SK-N-SH (cell line): Measurements from ENCODE around the gene PHLDA3. TPM values are rescaled to one million over a fixed set of nuclear protein-coding genes. Genes with fewer than 3 reads are reported as not detected.

Experiments
- CTCF ChIA-PET: fragments of 300-600, 350-600 bp; formaldehyde crosslinking; extraction: SDS; loops from one replicate; lab custom pipeline; 2021; lab: Yijun Ruan, JAX
- POLR2A ChIA-PET: fragments of 350-600 bp; sonication (Branson Sonifier 250); formaldehyde crosslinking; extraction: SDS; loops from one replicate; lab custom pipeline; 2020; ENCODE audit warnings: antibody characterized with exemption, inconsistent platforms; lab: Yijun Ruan, JAX
- DNase-seq: peaks from one replicate; pipeline ENCODE4 v3.0.0; 2012
- H2AFZ ChIP-seq: fragments of 200-600 bp; sonication (generic); 2 replicates; pipeline ENCODE4 v1.8.1; 2016; ENCODE audit warnings: antibody characterized with exemption, mild to moderate bottlenecking, low read depth
- H3F3A ChIP-seq: fragments of 200-600 bp; sonication (generic); replicated peaks from 2 replicates; pipeline ENCODE3; 2016; ENCODE audit warnings: antibody characterized with exemption, mild to moderate bottlenecking; ENCODE audit not compliant: insufficient read depth
- H3K27ac ChIP-seq, 2 experiments: fragments of 200-500 bp in 1 of 2; fragments of 200-600 bp in 1 of 2; sonication (Bioruptor generic) in 1 of 2; sonication (generic), shearing (Covaris generic) in 1 of 2; 2 replicates each; pipeline versions ENCODE4 v1.5.1 to v1.6.1; 2014 to 2016; ENCODE audit warnings: low read depth in 2 of 2, inconsistent platforms in 1 of 2, low read length in 1 of 2, mild to moderate bottlenecking in 1 of 2, mixed read lengths in 1 of 2
- H3K27me3 ChIP-seq: fragments of 200-600 bp; sonication (generic), shearing (Covaris generic); 2 replicates; pipeline ENCODE4 v1.6.1; 2016; ENCODE audit warnings: mixed run types; ENCODE audit not compliant: insufficient read depth
- H3K36me3 ChIP-seq, 2 experiments: fragments of 200-500 bp in 1 of 2; fragments of 200-600 bp in 1 of 2; sonication (Bioruptor generic) in 1 of 2; sonication (generic) in 1 of 2; replicated peaks in 1 of 2; 2 replicates each; pipeline versions ENCODE3 to v1.5.1; 2014 to 2016; ENCODE audit warnings: low read length in 1 of 2, mild to moderate bottlenecking in 1 of 2; ENCODE audit not compliant: insufficient read depth in 2 of 2, control insufficient read depth in 1 of 2
- H3K4me1 ChIP-seq, 2 experiments: fragments of 200-500 bp in 1 of 2; fragments of 200-600 bp in 1 of 2; sonication (Bioruptor generic) in 1 of 2; sonication (generic), shearing (Covaris generic) in 1 of 2; 2 replicates each; pipeline versions ENCODE4 v1.5.1 to v1.6.1; 2014 to 2016; ENCODE audit warnings: low read depth in 1 of 2, low read length in 1 of 2, mixed run types in 1 of 2; ENCODE audit not compliant: insufficient read depth in 2 of 2, control insufficient read depth in 1 of 2
- H3K4me2 ChIP-seq: fragments of 200-600 bp; sonication (generic), shearing (Covaris generic); 2 replicates; pipeline ENCODE4 v1.6.1; 2017; ENCODE audit warnings: mixed run types
- H3K4me3 ChIP-seq, 2 experiments: fragments of 200-500 bp in 1 of 2; fragments of 200-600 bp in 1 of 2; sonication (Bioruptor generic) in 1 of 2; sonication (generic), shearing (Covaris generic) in 1 of 2; 2 replicates each; pipeline versions ENCODE4 v1.5.1 to v1.8.1; 2014 to 2016; ENCODE audit warnings: low read depth in 2 of 2, inconsistent platforms in 1 of 2, low read length in 1 of 2, mild to moderate bottlenecking in 1 of 2, mixed read lengths in 1 of 2, moderate library complexity in 1 of 2
- H3K79me2 ChIP-seq: fragments of 200-600 bp; sonication (generic); 2 replicates; pipeline ENCODE4 v1.8.1; 2017; ENCODE audit warnings: mild to moderate bottlenecking; ENCODE audit not compliant: insufficient read depth
- H3K9ac ChIP-seq: fragments of 200-600 bp; sonication (generic); 2 replicates; pipeline ENCODE4 v1.6.1; 2017; ENCODE audit warnings: mixed run types
- H3K9me2 ChIP-seq: fragments of 200-600 bp; sonication (generic); 2 replicates; pipeline ENCODE4 v1.6.1; 2017; ENCODE audit warnings: mixed run types
- H3K9me3 ChIP-seq: fragments of 200-600 bp; sonication (generic); 2 replicates; pipeline ENCODE4 v1.6.1; 2017; ENCODE audit warnings: mixed run types, mild to moderate bottlenecking, moderate library complexity
- H4K20me1 ChIP-seq: fragments of 200-600 bp; sonication (generic); 2 replicates; pipeline ENCODE4 v1.6.1; 2017; ENCODE audit warnings: mild to moderate bottlenecking, mixed run types; ENCODE audit not compliant: insufficient read depth
- ELF1 ChIP-seq: IDR thresholded peaks from 2 replicates; pipeline ENCODE4 v1.4.0; 2012
- EP300 ChIP-seq, 2 experiments: IDR thresholded peaks; 2 replicates each; pipeline versions ENCODE4 v1.4.0 to v1.6.1; 2012; ENCODE audit warnings: borderline replicate concordance in 1 of 2, low read depth in 1 of 2, low read length in 1 of 2
- FOSL2 ChIP-seq: IDR thresholded peaks from 2 replicates; pipeline ENCODE4 v1.4.0; 2012; ENCODE audit warnings: low read depth, mild to moderate bottlenecking, moderate library complexity, borderline replicate concordance
- GATA2 ChIP-seq: sonication (generic); formaldehyde crosslinking; IDR thresholded peaks from 2 replicates; pipeline ENCODE4 v1.5.0; 2020; ENCODE audit warnings: mild to moderate bottlenecking, missing genetic modification reagents
- MXI1 ChIP-seq: IDR thresholded peaks from 2 replicates; pipeline ENCODE4 v1.6.1; 2012; ENCODE audit warnings: mild to moderate bottlenecking, low read depth, low read length, improper control_type of control experiment
- NRF1 ChIP-seq: IDR thresholded peaks from 2 replicates; pipeline ENCODE4 v1.6.1; 2012; ENCODE audit warnings: low read depth, mild to moderate bottlenecking, low read length
- POLR2AphosphoS5 ChIP-seq: IDR thresholded peaks from 2 replicates; pipeline ENCODE4 v1.6.1; 2012; ENCODE audit warnings: low read depth, low read length
- RCOR1 ChIP-seq: fragments of 150-350 bp; IDR thresholded peaks from 2 replicates; pipeline ENCODE4 v1.6.1; 2017; ENCODE audit warnings: antibody characterized with exemption, low read length
- SMC3 ChIP-seq: IDR thresholded peaks from 2 replicates; pipeline ENCODE4 v1.6.1; 2012; ENCODE audit warnings: low read depth, low read length, improper control_type of control experiment
- TAF1 ChIP-seq: IDR thresholded peaks from 2 replicates; pipeline ENCODE4 v1.6.1; 2012; ENCODE audit warnings: low read depth, mild to moderate bottlenecking, low read length, moderate library complexity, borderline replicate concordance
- TCF12 ChIP-seq: IDR thresholded peaks from 2 replicates; pipeline ENCODE4 v1.4.0; 2012
- YY1 ChIP-seq: IDR thresholded peaks from 2 replicates; pipeline ENCODE4 v1.4.0; 2012; ENCODE audit warnings: low read depth, mild to moderate bottlenecking
- WGBS: methylation state at CpG from one replicate; pipeline ENCODE4 v1.1.6; 2017; ENCODE audit warnings: low lambda C conversion rate; 5-methylcytosine and 5-hydroxymethylcytosine counted together
- polyA plus RNA-seq, 3 experiments: library from polyadenylated mRNA; depleted of rRNA; stranded (reverse); fragments of >200 nt; gene quantifications; 2 replicates each; pipeline ENCODE4 v1.2.3, GENCODE V29; 2012
- TF ChIP-seq, protein P1 (sequence below): fragments of 150-350 bp; IDR thresholded peaks from 2 replicates; pipeline ENCODE4 v1.6.1; 2016; ENCODE audit warnings: mild to moderate bottlenecking, low read depth, low read length
- TF ChIP-seq, protein P2 (sequence below): IDR thresholded peaks from 2 replicates; pipeline ENCODE4 v1.4.0; 2012; ENCODE audit warnings: low read depth, borderline replicate concordance

The PHLDA3 gene
- polyA plus RNA-seq, 1 of the 3 experiments (the other 2 are of a cell fraction) = 105 TPM

DNA sequence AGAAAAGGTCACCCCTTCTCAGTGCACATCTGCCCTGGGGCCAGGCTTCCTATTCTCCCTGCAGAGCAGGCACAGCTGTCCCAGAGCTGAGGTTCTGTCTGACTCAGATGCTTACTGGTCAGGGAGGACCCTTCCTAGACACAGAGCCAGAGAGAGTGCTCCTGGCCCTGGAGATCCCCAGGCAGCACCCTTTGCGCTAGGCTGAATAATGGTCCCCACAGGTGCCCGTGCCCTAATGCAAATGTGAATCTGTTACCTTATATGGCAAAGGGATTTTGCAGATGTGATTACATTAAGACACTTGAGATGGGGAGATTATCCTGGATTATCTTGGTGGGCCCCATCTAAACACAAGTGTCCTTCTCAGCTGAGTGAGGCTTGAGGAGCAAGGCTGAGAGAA is 44.8 kb downstream of the PHLDA3 start (continued):
- TF ChIP-seq EP300 (IDR thresholded peaks at IDR 0.05; ENCODE audit: borderline replicate concordance in 1 of 2, low read depth in 1 of 2, low read length in 1 of 2) = no peak
- no peak for TF ChIP-seq SMC3
- TF ChIP-seq, protein P1, sequence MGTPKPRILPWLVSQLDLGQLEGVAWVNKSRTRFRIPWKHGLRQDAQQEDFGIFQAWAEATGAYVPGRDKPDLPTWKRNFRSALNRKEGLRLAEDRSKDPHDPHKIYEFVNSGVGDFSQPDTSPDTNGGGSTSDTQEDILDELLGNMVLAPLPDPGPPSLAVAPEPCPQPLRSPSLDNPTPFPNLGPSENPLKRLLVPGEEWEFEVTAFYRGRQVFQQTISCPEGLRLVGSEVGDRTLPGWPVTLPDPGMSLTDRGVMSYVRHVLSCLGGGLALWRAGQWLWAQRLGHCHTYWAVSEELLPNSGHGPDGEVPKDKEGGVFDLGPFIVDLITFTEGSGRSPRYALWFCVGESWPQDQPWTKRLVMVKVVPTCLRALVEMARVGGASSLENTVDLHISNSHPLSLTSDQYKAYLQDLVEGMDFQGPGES = no peak

DNA sequence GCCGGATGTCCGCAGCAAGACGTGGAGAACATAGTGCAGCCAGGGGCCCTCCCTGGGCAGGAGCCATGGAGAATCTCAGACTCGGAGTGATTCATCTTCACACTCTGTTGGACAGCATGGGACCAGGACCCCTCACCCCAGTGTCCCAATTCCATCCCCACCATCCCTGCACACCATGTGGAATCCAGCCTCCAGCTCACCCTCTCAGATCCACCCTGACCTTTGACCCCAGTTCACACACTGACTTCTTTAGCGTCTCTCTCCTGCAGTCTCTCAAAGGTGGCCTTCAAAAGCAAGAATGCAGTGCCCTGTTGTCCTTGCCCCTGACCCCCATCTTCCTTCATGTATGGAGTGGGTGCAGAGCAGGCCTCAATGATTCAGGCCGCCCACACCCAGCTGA is 45.3 kb downstream of the PHLDA3 start:
- Histone ChIP-seq H3K27me3 (no peaks in the 10 kb centered on the region), H3K9ac (no peak overlapping the region), H3K79me2 (no peaks in the 10 kb centered on the region), H3K4me1 (peaks cover 0 to 13% of the 10 kb centered on the region in 2 experiments; a peak in 1 of 4 replicates), H3K4me2 (no peak overlapping the region), H4K20me1 (no peaks in the 10 kb centered on the region), H3K9me2 (no peaks in the 10 kb centered on the region), H3F3A (no peaks in the 10 kb centered on the region), H3K27ac (no peak overlapping the region), H3K4me3 (no peak overlapping the region), H3K9me3 (no peaks in the 10 kb centered on the region), H2AFZ (no peak overlapping the region), H3K36me3 (no peaks in the 10 kb centered on the region)
- ChIA-PET CTCF (interaction anchor here (0.6 to 3.2 kb wide), 3 partner anchors 12 to 77 kb away, joined by 3 to 15 read pairs (median 3); no protein-coding TSS in a partner anchor), POLR2A (no interaction called here)
- TF ChIP-seq NRF1 = no peak
- TF ChIP-seq YY1 = no peak
- no peak for TF ChIP-seq MXI1
- no peak for TF ChIP-seq TCF12
- no peak for TF ChIP-seq RCOR1
- TF ChIP-seq FOSL2 = no peak
- TF ChIP-seq, protein P2, sequence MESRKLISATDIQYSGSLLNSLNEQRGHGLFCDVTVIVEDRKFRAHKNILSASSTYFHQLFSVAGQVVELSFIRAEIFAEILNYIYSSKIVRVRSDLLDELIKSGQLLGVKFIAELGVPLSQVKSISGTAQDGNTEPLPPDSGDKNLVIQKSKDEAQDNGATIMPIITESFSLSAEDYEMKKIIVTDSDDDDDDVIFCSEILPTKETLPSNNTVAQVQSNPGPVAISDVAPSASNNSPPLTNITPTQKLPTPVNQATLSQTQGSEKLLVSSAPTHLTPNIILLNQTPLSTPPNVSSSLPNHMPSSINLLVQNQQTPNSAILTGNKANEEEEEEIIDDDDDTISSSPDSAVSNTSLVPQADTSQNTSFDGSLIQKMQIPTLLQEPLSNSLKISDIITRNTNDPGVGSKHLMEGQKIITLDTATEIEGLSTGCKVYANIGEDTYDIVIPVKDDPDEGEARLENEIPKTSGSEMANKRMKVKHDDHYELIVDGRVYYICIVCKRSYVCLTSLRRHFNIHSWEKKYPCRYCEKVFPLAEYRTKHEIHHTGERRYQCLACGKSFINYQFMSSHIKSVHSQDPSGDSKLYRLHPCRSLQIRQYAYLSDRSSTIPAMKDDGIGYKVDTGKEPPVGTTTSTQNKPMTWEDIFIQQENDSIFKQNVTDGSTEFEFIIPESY = no peak
- no peak for TF ChIP-seq POLR2AphosphoS5
- no peak for TF ChIP-seq EP300 (IDR thresholded peaks at IDR 0.05; ENCODE audit: borderline replicate concordance in 1 of 2, low read depth in 1 of 2, low read length in 1 of 2)
- TF ChIP-seq SMC3 = no peak
- TF ChIP-seq TAF1 = no peak
- WGBS = 94% methylated on average over 6 of the region's 6 CpGs
- no peak for DNase-seq

DNA sequence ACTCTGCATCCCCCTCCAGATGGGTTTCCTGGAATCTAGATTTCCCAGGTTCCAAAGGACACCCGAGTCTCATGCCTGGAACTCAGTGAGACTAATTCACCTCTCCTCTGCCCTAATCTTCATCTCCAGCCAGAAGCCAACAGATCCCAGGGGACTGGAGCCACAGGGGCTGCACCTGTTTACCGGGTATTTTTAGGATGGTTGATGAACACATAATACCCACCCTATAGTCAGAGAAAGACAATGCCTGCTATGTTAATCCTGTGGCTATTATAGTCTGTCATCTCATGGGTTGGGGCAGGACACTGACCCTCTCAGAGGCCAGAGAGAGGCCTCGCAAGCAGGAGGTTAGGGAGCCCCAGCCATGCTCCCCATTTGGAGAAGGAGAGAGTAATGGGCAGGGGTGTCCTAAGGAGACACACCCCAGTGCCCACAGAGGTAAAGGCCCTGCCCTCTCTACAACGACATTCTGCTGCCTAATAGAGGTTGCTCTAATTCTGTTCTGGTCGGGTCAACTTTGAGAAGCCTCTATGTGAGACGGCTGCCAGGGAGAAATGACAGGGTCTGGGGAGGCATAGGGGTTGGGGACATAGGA is 46.5 kb downstream of the PHLDA3 start:
- 60% methylated on average over 6 of the region's 6 CpGs for WGBS

More for the DNA sequence above, 46.5 kb downstream of the PHLDA3 start:
- DNase-seq = no peak
- H3K27me3 ChIP-seq = no peaks in the 10 kb centered on the region
- no peak overlapping the region for H3K4me2 ChIP-seq
- H3K4me3 ChIP-seq = no peak overlapping the region
- H3K9me2 ChIP-seq = no peaks in the 10 kb centered on the region
- H3F3A ChIP-seq = no peaks in the 10 kb centered on the region
- no peaks in the 10 kb centered on the region for H3K36me3 ChIP-seq
- H2AFZ ChIP-seq = no peak overlapping the region
- TF ChIP-seq ELF1 (no peak), GATA2 (CRISPR knock-in tag) (no peak)
- no peaks in the 10 kb centered on the region for H3K9me3 ChIP-seq
- H3K4me1 ChIP-seq = peaks cover 0 to 13% of the 10 kb centered on the region in 2 experiments; a peak in 1 of 4 replicates
- no peak overlapping the region for H3K27ac ChIP-seq
- H3K9ac ChIP-seq = no peak overlapping the region
- H3K79me2 ChIP-seq = no peaks in the 10 kb centered on the region
- POLR2A ChIA-PET = no interaction called here
- CTCF ChIA-PET = interaction anchor here (1.0 to 2.2 kb wide), 2 partner anchors 12 to 13 kb away, joined by 3 to 10 read pairs; no protein-coding TSS in a partner anchor
- no peaks in the 10 kb centered on the region for H4K20me1 ChIP-seq
